Measurements from ENCODE around the gene SEMA6B. TPM values are rescaled to one million over a fixed set of nuclear protein-coding genes. Genes with fewer than 3 reads are reported as not detected.
A peak's percentile ranks its signal among the peaks of the same experiment; 100 is the strongest.

The SEMA6B gene
- total and polyA plus RNA-seq, 2 of the 8 experiments (the other 6 are each of a cell fraction or from before 2014, with no cell fraction given): 31.3 to 54.4 TPM

- TF ChIP-seq TBP (IDR thresholded peaks at IDR 0.05; ENCODE audit: low read depth, low read length) (peak; percentile 93), ZNF274 (IDR thresholded peaks at IDR 0.05; ENCODE audit: borderline replicate concordance, extremely low read depth, low read length) (no peak), BCL11A (IDR thresholded peaks at IDR 0.05; ENCODE audit: low read depth in 2 of 2, low read length in 2 of 2) (no peak), RBBP5 (IDR thresholded peaks at IDR 0.05; ENCODE audit: borderline replicate concordance, low read depth, low read length) (no peak), TEAD4 (IDR thresholded peaks at IDR 0.05; ENCODE audit: low read depth, low read length) (no peak), SRF (IDR thresholded peaks at IDR 0.05; ENCODE audit: low read depth, low read length) (no peak), TCF12 (IDR thresholded peaks at IDR 0.05; ENCODE audit: low read depth, low read length) (no peak), E2F6 (IDR thresholded peaks at IDR 0.05) (peak; percentile 57), CREB1 (IDR thresholded peaks at IDR 0.05) (no peak), POLR2AphosphoS5 (IDR thresholded peaks at IDR 0.05; ENCODE audit: low read depth, low read length) (peak; percentile 53; the same call in 1 of the 2 replicates), CTCF (IDR thresholded peaks at IDR 0.05; ENCODE audit: control extremely low read depth in 1 of 3, insufficient read depth in 1 of 3, low read depth in 1 of 3, low read length in 3 of 3) (peak in 2 of 3 experiments; percentile 0 to 8; a peak in 2 of 4 replicates), SAP30 (IDR thresholded peaks at IDR 0.05; ENCODE audit: insufficient read depth, insufficient replicate concordance, low read length) (no peak), EZH2 (IDR thresholded peaks at IDR 0.05; ENCODE audit: low read depth, low read length, severe bottlenecking) (no peak), CBX5 (IDR thresholded peaks at IDR 0.05; ENCODE audit: low read depth, low read length) (no peak), GABPA (IDR thresholded peaks at IDR 0.05; ENCODE audit: borderline replicate concordance, insufficient read depth, low read length) (no peak), CHD2 (IDR thresholded peaks at IDR 0.05; ENCODE audit: low read length) (no peak), GTF2F1 (IDR thresholded peaks at IDR 0.05; ENCODE audit: borderline replicate concordance, low read depth, low read length) (no peak), SP4 (IDR thresholded peaks at IDR 0.05; ENCODE audit: low read length) (no peak), SIN3A (conservative IDR thresholded peaks at IDR 0.05 in 1 of 2, IDR thresholded peaks at IDR 0.05 in 1 of 2; ENCODE audit: low read depth in 1 of 2, low read length in 2 of 2) (peak in 1 of 2 experiments; percentile 60; a peak in 1 of 4 replicates), MAFK (IDR thresholded peaks at IDR 0.05; ENCODE audit: low read depth, low read length) (no peak), CTBP2 (IDR thresholded peaks at IDR 0.05; ENCODE audit: borderline replicate concordance, insufficient read depth, insufficient read length, low read length) (no peak)
These were observed 24.4 kb downstream of the SEMA6B start, which contains the start of gene PLIN5 (continued) for GRCh38 chr19:4534836-4535658.

Measured in H1 (cell line).